HepG2 (cell line): Measurements from ENCODE around the gene LEMD3. TPM values are rescaled to one million over a fixed set of nuclear protein-coding genes. Genes with fewer than 3 reads are reported as not detected.

Experiments
- ATAC-seq: fragments of 200-7000 bp; cut with Tn5 transposase; 3 replicates; pipeline ENCODE4 v1.9.1; 2020; ENCODE audit warnings: mild to moderate bottlenecking, moderate library complexity
- BruUV-seq: library from RNA; stranded (reverse); fragments of 400-500 nt; replicated peaks from 2 replicates; lab custom pipeline; 2021; lab: Mats Ljungman, UMichigan
- CTCF ChIA-PET: fragments of 300-600 bp; formaldehyde crosslinking; extraction: SDS; loops from one replicate; lab custom pipeline; 2021; ENCODE audit warnings: low total read pairs, inconsistent platforms, low intra/inter-chr PET ratio; lab: Yijun Ruan, JAX
- POLR2A ChIA-PET: fragments of 350-600 bp; sonication (Branson Sonifier 250); formaldehyde crosslinking; loops from one replicate; lab custom pipeline; 2020; ENCODE audit warnings: antibody characterized with exemption, inconsistent platforms; lab: Yijun Ruan, JAX
- DNase-seq: peaks from one replicate; pipeline ENCODE4 v3.0.0-alpha.2; 2015; ENCODE audit warnings: low spot score
- FAIRE-seq: peaks from 3 replicates; lab custom pipeline; 2011; peaks lifted over from hg19 to GRCh38; lab: Jason Lieb, UNC
- H2AFZ ChIP-seq: one replicate; pipeline ENCODE4 v1.6.1; 2011; ENCODE audit warnings: low read length, inconsistent platforms
- H3K27ac ChIP-seq: fragments of 300-600 bp; 3 replicates; pipeline ENCODE4 v1.8.0; 2011; ENCODE audit warnings: mixed run types, mild to moderate bottlenecking, mixed read lengths, low read length, inconsistent platforms; ENCODE audit not compliant: insufficient read depth; ENCODE audit errors: extremely low read length
- H3K27me3 ChIP-seq, 2 experiments: fragments of 200-600 bp in 1 of 2; 2 replicates in 1 of 2; 3 replicates in 1 of 2; pipeline versions ENCODE4 v1.6.0 to v1.8.0; 2011; ENCODE audit warnings: low read length in 2 of 2, mild to moderate bottlenecking in 2 of 2, moderate library complexity in 2 of 2, inconsistent platforms in 1 of 2; ENCODE audit not compliant: insufficient read depth in 2 of 2, control insufficient read depth in 1 of 2
- H3K36me3 ChIP-seq, 2 experiments: fragments of 200-600 bp in 1 of 2; replicated peaks in 1 of 2; 2 replicates in 1 of 2; 3 replicates in 1 of 2; pipeline versions ENCODE4 v1.5.1 to v1.8.0; 2011; ENCODE audit warnings: low read length in 2 of 2, inconsistent platforms in 1 of 2; ENCODE audit not compliant: insufficient read depth in 2 of 2, control insufficient read depth in 1 of 2
- H3K4me1 ChIP-seq: 2 replicates; pipeline ENCODE4 v1.5.1; 2012; ENCODE audit warnings: low read length, inconsistent platforms; ENCODE audit not compliant: insufficient read depth
- H3K4me2 ChIP-seq: 2 replicates; pipeline ENCODE4 v1.6.0; 2011; ENCODE audit warnings: low read depth, low read length, inconsistent platforms
- H3K4me3 ChIP-seq, 3 experiments: fragments of 200-600 bp in 1 of 3; sonication (generic), shearing (Covaris generic) in 1 of 3; replicated peaks in 1 of 3; 2 replicates each; pipeline ENCODE4 v1.5.1; 2011 to 2016; ENCODE audit warnings: low read length in 3 of 3, inconsistent platforms in 2 of 3, low read depth in 2 of 3, mild to moderate bottlenecking in 2 of 3, control low read depth in 1 of 3, mixed read lengths in 1 of 3; ENCODE audit not compliant: insufficient read depth in 1 of 3
- H3K79me2 ChIP-seq: one replicate; pipeline ENCODE4 v1.6.1; 2011; ENCODE audit warnings: low read length, inconsistent platforms; ENCODE audit not compliant: insufficient read depth
- H3K9ac ChIP-seq: 2 replicates; pipeline ENCODE4 v1.6.0; 2011; ENCODE audit warnings: mild to moderate bottlenecking, low read depth, low read length, inconsistent platforms; ENCODE audit not compliant: insufficient read depth
- H3K9me3 ChIP-seq: 2 replicates; pipeline ENCODE4 v1.5.1; 2012; ENCODE audit warnings: mild to moderate bottlenecking, low read length
- H4K20me1 ChIP-seq: 2 replicates; pipeline ENCODE4 v1.6.0; 2011; ENCODE audit warnings: inconsistent platforms, mild to moderate bottlenecking, low read length, moderate library complexity; ENCODE audit not compliant: insufficient read depth
- AHR ChIP-seq: IDR thresholded peaks from 2 replicates; pipeline ENCODE4 v1.6.1; 2018; ENCODE audit warnings: missing genetic modification reagents, missing compliant biosample characterization
- JUN ChIP-seq: sonication (generic); formaldehyde crosslinking; IDR thresholded peaks from 2 replicates; pipeline ENCODE4 v1.4.0; 2020; ENCODE audit warnings: mild to moderate bottlenecking, missing genetic modification reagents
- KAT8 ChIP-seq: IDR thresholded peaks from 2 replicates; pipeline ENCODE4 v1.6.1; 2016; ENCODE audit warnings: missing genetic modification reagents, missing compliant biosample characterization
- PTBP1 ChIP-seq: fragments of 200-400 bp; formaldehyde crosslinking; IDR thresholded peaks from 2 replicates; pipeline ENCODE4 v1.6.1; 2018; ENCODE audit warnings: low read length, low read depth; ENCODE audit not compliant: poor library complexity, severe bottlenecking
- RBM39 ChIP-seq: fragments of 200-400 bp; formaldehyde crosslinking; IDR thresholded peaks from one replicate; pipeline ENCODE4 v1.6.1; 2018; ENCODE audit warnings: antibody characterized with exemption, mild to moderate bottlenecking, low read depth, low read length; ENCODE audit not compliant: poor library complexity, severe bottlenecking
- TMF1 ChIP-seq: sonication (generic); formaldehyde crosslinking; IDR thresholded peaks from 2 replicates; pipeline ENCODE4 v1.8.1; 2022; ENCODE audit warnings: low read depth, missing genetic modification reagents
- ZBTB20 ChIP-seq: sonication (generic); formaldehyde crosslinking; IDR thresholded peaks from 2 replicates; pipeline ENCODE4 v1.8.1; 2023; ENCODE audit warnings: missing genetic modification reagents, low read depth, mild to moderate bottlenecking, borderline replicate concordance
- ZKSCAN8 ChIP-seq: IDR thresholded peaks from 2 replicates; pipeline ENCODE4 v1.6.1; 2016; ENCODE audit warnings: borderline replicate concordance, missing genetic modification reagents, missing compliant biosample characterization
- ZNF607 ChIP-seq: sonication (generic); formaldehyde crosslinking; IDR thresholded peaks from 2 replicates; pipeline ENCODE4 v1.5.1; 2020; ENCODE audit warnings: missing genetic modification reagents, mild to moderate bottlenecking, borderline replicate concordance
- ZNF629 ChIP-seq: sonication (generic); formaldehyde crosslinking; conservative IDR thresholded peaks from 2 replicates; pipeline ENCODE4 v1.5.0; 2020; ENCODE audit warnings: missing genetic modification reagents
- ZNF746 ChIP-seq: sonication (generic); formaldehyde crosslinking; IDR thresholded peaks from 2 replicates; pipeline ENCODE4 v1.8.0; 2022; ENCODE audit warnings: mild to moderate bottlenecking, missing genetic modification reagents
- ZNF780A ChIP-seq: sonication (generic); formaldehyde crosslinking; IDR thresholded peaks from 2 replicates; pipeline ENCODE4 v1.8.0; 2022; ENCODE audit warnings: mild to moderate bottlenecking, missing genetic modification reagents, moderate library complexity
- WGBS: methylation state at CpG from one replicate; pipeline ENCODE4 v1.1.6; 2017; ENCODE audit warnings: low lambda C conversion rate; 5-methylcytosine and 5-hydroxymethylcytosine counted together
- in situ Hi-C: cut with HindIII; loops from 2 replicates; pipeline ENCODE4 v1.10.0; 2017; ENCODE audit warnings: low pct_unique_long_range_greater_than_20kb; ENCODE audit not compliant: extremely low pct_ligation_motif_present
- intact Hi-C: fragments of 100-400 bp; cut with micrococcal nuclease; formaldehyde crosslinking; loops from one replicate; pipeline ENCODE4 v1.10.0; 2022; ENCODE audit not compliant: unreplicated experiment
- polyA plus RNA-seq, 8 experiments: library from polyadenylated mRNA; depleted of rRNA in 3 of 8; stranded (reverse) in 7 of 8; unstranded in 1 of 8; fragments of >200 nt; fragmentation: Illumina TruSeq in 4 of 8; extraction: Trizol in 4 of 8; gene quantifications; 2 replicates each; pipeline versions ENCODE4 v1.2.1 to v1.2.3, GENCODE V29; 2011 to 2016; ENCODE audit warnings: low read depth in 4 of 8, missing spikeins in 1 of 8, mixed read lengths in 1 of 8; ENCODE audit not compliant: insufficient read depth in 1 of 8
- total RNA-seq, 5 experiments: library from RNA; depleted of rRNA; stranded (reverse); fragments of >200 nt; fragmentation: Illumina TruSeq; extraction: Trizol; gene quantifications; 2 replicates each; pipeline ENCODE4 v1.2.3, GENCODE V29; 2016; ENCODE audit warnings: low read depth in 1 of 5

The LEMD3 gene
- total and polyA plus RNA-seq, 2 of the 13 experiments (the other 11 are each of a cell fraction or from before 2014, with no cell fraction given), result 9.3 to 18.7 TPM

- BruUV-seq, result no TSS peak
- intact Hi-C loops (no loop called here), in situ Hi-C loops (no loop called here)
- no peak overlapping the region for H3K9ac ChIP-seq
- FAIRE-seq (peak; percentile 8), DNase-seq (no peak), ATAC-seq (no peak)
- H3K4me2 ChIP-seq, result no peak overlapping the region
- TF ChIP-seq ZBTB20, result no peak
- TF ChIP-seq ZNF629, result no peak
- no peak for TF ChIP-seq ZNF746 (CRISPR knock-in tag)
- TF ChIP-seq JUN (CRISPR knock-in tag), result no peak
- TF ChIP-seq ZKSCAN8 (CRISPR knock-in tag), result no peak
- no peak for TF ChIP-seq TMF1 (CRISPR knock-in tag)
- H2AFZ ChIP-seq, result no peak overlapping the region
- peaks cover under 1 to 1% of the 10 kb centered on the region in 2 experiments; a peak in 2 of 5 replicates for H3K36me3 ChIP-seq
- peaks cover 30% of the 10 kb centered on the region for H3K79me2 ChIP-seq
- no peak overlapping the region for H3K4me3 ChIP-seq
- peaks cover 28% of the 10 kb centered on the region for H3K4me1 ChIP-seq
- no peaks in the 10 kb centered on the region for H3K27me3 ChIP-seq
- POLR2A ChIA-PET, result no interaction called here
- H3K9me3 ChIP-seq, result no peaks in the 10 kb centered on the region
- H4K20me1 ChIP-seq, result peaks cover 13% of the 10 kb centered on the region
- CTCF ChIA-PET, result no interaction called here
- WGBS, result 91% methylated on average over 3 of the region's 3 CpGs
- H3K27ac ChIP-seq, result no peak overlapping the region
Observed at GRCh38 chr12:65188179-65188701, 18.9 kb downstream of the LEMD3 start.

- Histone ChIP-seq H3K36me3 (peaks cover 0 to 5% of the 10 kb centered on the region in 2 experiments; a peak in 2 of 5 replicates), H2AFZ (no peak overlapping the region), H3K79me2 (peaks cover 26% of the 10 kb centered on the region), H3K27ac (no peak overlapping the region), H3K9me3 (no peaks in the 10 kb centered on the region), H4K20me1 (peaks cover 13% of the 10 kb centered on the region), H3K4me1 (peaks cover 33% of the 10 kb centered on the region), H3K4me2 (no peak overlapping the region), H3K4me3 (no peak overlapping the region), H3K9ac (no peak overlapping the region)
- WGBS, result 97% methylated on average over 4 of the region's 4 CpGs
- FAIRE-seq, result no peak
- POLR2A ChIA-PET, result no interaction called here
- no TSS peak for BruUV-seq
- no peak for DNase-seq
- in situ Hi-C loops, result no loop called here
- intact Hi-C loops, result no loop called here
- ATAC-seq, result no peak
- TF ChIP-seq ZNF607 (CRISPR knock-in tag) (no peak), KAT8 (CRISPR knock-in tag) (no peak), RBM39 (no peak), AHR (CRISPR knock-in tag) (no peak), ZNF780A (CRISPR knock-in tag) (no peak), PTBP1 (no peak)
- TF ChIP-seq, all 625 proteins: peak for 0
- CTCF ChIA-PET, result no interaction called here
- H3K27me3 ChIP-seq, result no peaks in the 10 kb centered on the region
Observed at GRCh38 chr12:65189028-65189718, 19.8 kb downstream of the LEMD3 start.
